Activated naive CD4-positive, alpha-beta T cell treated with anti-CD3 and anti-CD28 coated beads, Interleukin-2, amount 10 ng/mL, durations not matched to agents 7 days and 5 days (primary cell): ENCODE measurements around the gene FITM2.

Experiments used
- CTCF ChIA-PET: fragments of 350-600 bp; sonication (Branson Sonifier 250); formaldehyde crosslinking; loops from one replicate; lab custom pipeline; 2021; ENCODE audit warnings: antibody characterized with exemption; lab: Charles Lee
- DNase-seq: peaks from one replicate; pipeline ENCODE4 v3.0.0-alpha.2; 2020
- H3K27ac Mint-ChIP-seq: one replicate; pipeline ENCODE4 v1.8.0; 2021; ENCODE audit warnings: mild to moderate bottlenecking, moderate library complexity, mixed read lengths
- H3K27me3 Mint-ChIP-seq: one replicate; pipeline ENCODE4 v1.8.0; 2021; ENCODE audit warnings: mild to moderate bottlenecking, mixed read lengths
- H3K36me3 Mint-ChIP-seq: one replicate; pipeline ENCODE4 v1.8.0; 2021; ENCODE audit warnings: mixed read lengths
- H3K4me1 Mint-ChIP-seq: one replicate; pipeline ENCODE4 v1.8.0; 2021; ENCODE audit warnings: mixed read lengths
- H3K4me3 Mint-ChIP-seq: one replicate; pipeline ENCODE4 v1.8.0; 2021; ENCODE audit warnings: mild to moderate bottlenecking, moderate library complexity, mixed read lengths
- H3K9me3 Mint-ChIP-seq: one replicate; pipeline ENCODE4 v1.8.0; 2021; ENCODE audit warnings: mixed read lengths

Gene FITM2

DNA sequence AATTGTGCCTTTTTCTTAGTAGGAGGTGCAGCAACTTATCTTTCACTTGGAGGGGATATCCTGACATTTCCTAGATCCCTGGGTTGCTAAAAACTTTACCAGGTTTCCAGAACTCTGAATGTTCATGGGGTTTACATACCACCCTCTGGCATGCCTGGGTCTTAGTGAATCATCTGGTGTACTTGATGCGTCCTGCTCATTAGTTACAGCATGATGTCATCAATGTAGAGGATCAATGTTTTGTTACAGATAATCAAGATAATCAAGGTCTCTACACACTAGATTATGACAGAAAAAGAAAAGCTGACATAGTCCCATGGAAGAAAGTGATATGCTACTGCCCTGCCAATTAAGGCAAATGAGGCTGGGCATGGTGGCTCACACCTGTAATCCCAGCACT is 27.0 kb downstream of the FITM2 start:
- H3K9me3 Mint-ChIP-seq: peaks cover 3% of the 10 kb centered on the region
- H3K27ac Mint-ChIP-seq: no peak overlapping the region
- H3K36me3 Mint-ChIP-seq: no peaks in the 10 kb centered on the region
- CTCF ChIA-PET: interaction anchor here (1.0 kb wide), 1 partner anchor 66 kb away, joined by 4 read pairs; no protein-coding TSS in a partner anchor
- no peaks in the 10 kb centered on the region for H3K4me1 Mint-ChIP-seq
- no peaks in the 10 kb centered on the region for H3K27me3 Mint-ChIP-seq
- no peak for DNase-seq
- no peak overlapping the region for H3K4me3 Mint-ChIP-seq

DNA sequence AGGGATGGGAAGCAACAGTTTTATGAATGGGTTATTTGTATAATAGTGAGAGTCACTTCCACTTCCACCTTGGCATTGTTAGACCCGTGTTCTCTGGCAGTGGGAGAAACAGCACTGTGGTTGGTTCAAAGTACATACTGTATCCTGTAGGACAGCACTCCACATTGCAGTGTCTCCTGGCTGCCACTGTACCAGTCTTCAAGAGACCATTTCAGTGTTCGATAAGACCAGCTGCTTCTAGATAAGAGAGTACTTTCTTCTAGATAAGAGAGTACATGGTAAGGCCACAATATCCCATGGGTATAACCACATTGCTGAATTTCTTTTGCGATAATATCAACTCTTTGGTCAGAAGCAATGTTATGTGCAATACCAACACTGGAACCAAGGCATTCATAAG is 28.8 kb downstream of the FITM2 start:
- Mint-ChIP-seq H3K9me3 (no peaks in the 10 kb centered on the region), H3K36me3 (no peaks in the 10 kb centered on the region), H3K27ac (no peak overlapping the region), H3K27me3 (no peaks in the 10 kb centered on the region), H3K4me1 (no peaks in the 10 kb centered on the region), H3K4me3 (no peak overlapping the region)
- no peak for DNase-seq
- CTCF ChIA-PET: interaction anchor here (1.6 kb wide), 1 partner anchor 67 kb away, joined by 5 read pairs; no protein-coding TSS in a partner anchor

DNA sequence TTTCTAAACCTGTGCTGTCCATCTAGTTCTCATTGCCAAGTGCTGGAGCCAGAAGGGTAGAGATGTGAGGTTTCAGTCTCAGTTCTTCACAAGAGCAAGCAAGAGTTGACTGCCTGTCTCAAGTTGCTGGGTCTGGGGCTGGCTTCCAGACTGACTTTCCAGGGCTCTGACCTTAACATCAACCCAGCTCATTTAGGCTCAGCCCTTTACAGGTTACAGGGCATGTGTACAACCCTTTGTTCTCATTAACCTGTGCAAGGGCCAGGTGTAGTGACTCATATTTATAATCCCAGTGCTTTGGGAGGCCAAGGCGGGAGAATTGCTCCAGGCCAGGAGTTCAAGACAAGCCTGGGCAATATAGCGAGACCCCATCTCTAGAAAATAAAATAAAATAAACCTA is 30.6 kb downstream of the FITM2 start:
- Mint-ChIP-seq H3K27ac (no peak overlapping the region), H3K9me3 (no peaks in the 10 kb centered on the region), H3K36me3 (no peaks in the 10 kb centered on the region), H3K27me3 (no peaks in the 10 kb centered on the region), H3K4me1 (no peaks in the 10 kb centered on the region), H3K4me3 (no peak overlapping the region)
- CTCF ChIA-PET: no interaction called here
- no peak for DNase-seq

DNA sequence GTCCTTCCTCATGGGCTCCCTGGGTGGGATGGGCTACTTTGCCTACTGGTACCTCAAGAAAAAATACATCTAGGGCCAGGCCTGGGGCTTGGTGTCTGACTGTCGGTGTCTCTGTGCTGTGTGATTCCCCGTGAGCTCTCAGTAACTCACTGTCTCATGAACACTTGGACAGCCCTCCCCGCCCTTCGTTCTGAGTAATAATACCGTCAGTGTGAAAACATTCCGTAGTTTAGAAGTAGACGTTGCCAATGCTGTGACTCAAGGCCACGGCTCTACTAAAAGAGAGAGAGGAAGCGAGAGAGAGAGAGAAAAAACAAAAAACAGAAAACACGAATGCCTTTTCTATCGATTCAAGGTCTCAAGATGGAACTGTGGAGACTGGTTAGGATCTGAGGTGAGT is 31.8 kb downstream of the FITM2 start:
- no peaks in the 10 kb centered on the region for H3K4me1 Mint-ChIP-seq
- H3K27me3 Mint-ChIP-seq: no peaks in the 10 kb centered on the region
- no peak for DNase-seq
- CTCF ChIA-PET: no interaction called here
- H3K9me3 Mint-ChIP-seq: no peaks in the 10 kb centered on the region
- H3K27ac Mint-ChIP-seq: no peak overlapping the region
- H3K4me3 Mint-ChIP-seq: no peak overlapping the region
- no peaks in the 10 kb centered on the region for H3K36me3 Mint-ChIP-seq

DNA sequence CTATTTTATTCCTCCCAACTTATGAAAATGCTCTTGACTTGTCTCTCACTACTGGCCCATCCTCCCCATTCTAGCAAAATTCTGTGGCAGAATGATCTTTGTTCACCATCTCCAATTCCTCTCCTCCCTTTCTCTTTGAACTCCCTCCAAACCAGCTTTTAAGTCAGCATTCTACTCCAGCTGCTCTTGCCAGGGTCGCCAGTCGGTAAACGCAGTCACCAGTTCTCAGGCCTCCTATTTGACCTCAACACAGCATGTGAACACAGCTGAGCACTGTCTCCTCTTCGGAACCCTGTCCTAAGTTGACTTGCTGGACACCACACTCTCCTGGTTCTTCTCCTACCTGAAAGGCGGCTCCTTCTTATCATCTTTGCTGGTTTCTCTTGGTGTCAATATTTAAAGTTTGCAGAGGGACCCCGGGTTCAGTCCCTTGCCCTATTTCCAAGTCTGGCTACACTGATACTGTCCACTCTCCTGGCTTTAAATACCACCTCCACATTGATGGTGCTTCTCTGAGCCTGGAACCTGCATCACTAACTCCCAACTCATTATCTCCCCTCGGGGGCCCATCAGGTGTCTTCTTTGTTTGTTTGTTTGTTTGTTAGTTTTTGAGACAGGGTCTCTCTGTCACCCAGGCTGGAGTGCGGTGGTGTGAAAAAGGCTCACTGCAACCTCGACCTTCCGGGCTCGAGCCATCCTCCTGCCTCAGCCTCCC is 36.5 kb downstream of the FITM2 start:
- DNase-seq: no peak
- no peaks in the 10 kb centered on the region for H3K9me3 Mint-ChIP-seq
- CTCF ChIA-PET: interaction anchor here (0.5 to 1.7 kb wide), 2 partner anchors 11 to 583 kb away, joined by 3 to 4 read pairs; no protein-coding TSS in a partner anchor
- no peaks in the 10 kb centered on the region for H3K36me3 Mint-ChIP-seq
- H3K27ac Mint-ChIP-seq: no peak overlapping the region
- no peaks in the 10 kb centered on the region for H3K4me1 Mint-ChIP-seq
- no peak overlapping the region for H3K4me3 Mint-ChIP-seq
- H3K27me3 Mint-ChIP-seq: no peaks in the 10 kb centered on the region

DNA sequence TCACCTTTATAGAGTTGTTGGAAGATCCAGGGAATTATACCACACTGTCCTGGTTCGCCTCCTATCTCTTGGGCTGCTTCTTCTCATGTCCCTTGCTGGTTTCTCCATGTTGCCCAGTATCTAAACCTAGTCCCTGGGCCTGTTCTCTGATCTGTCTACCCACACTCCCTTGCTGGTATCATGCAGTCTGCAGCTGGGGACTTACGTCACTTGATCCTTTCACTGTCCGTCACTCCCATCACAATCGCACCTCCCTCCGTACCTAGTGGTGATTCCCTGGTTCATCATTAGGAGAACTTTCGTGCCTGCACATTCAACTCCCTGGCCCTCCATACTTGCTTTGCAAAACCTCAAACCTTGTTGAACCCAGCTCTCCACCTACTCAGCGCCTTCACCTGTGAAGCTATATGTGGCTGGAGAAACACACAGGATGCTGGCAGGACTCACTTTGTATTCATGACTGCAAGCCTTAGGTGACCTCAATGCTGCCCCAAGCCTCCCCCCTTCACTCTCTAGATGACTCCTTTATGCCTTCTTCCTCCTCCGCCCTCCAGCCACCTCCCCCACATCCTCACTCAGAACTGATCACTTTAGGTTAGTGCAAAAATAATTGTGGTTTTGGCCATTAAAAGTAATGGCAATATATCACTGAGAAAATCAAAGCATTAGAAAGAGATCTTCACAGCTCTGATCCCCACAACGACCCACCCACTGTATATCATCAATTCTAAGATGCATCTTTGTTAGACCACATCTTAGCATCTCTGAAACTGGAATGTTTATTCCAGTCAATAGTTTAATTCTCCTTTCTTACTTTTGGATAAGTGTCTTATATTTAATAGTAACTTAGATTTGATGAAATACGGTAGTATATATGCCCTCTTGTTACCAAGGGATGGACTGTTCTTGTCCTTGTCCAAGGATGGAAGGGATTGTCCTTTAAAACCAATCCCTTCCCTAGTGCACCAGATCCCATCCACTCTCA is 37.5 kb downstream of the FITM2 start:
- no peaks in the 10 kb centered on the region for H3K36me3 Mint-ChIP-seq
- H3K27ac Mint-ChIP-seq: no peak overlapping the region
- DNase-seq: no peak
- no peak overlapping the region for H3K4me3 Mint-ChIP-seq
- no peaks in the 10 kb centered on the region for H3K27me3 Mint-ChIP-seq
- no peaks in the 10 kb centered on the region for H3K4me1 Mint-ChIP-seq
- H3K9me3 Mint-ChIP-seq: no peaks in the 10 kb centered on the region
- CTCF ChIA-PET: interaction anchor here (0.5 to 1.5 kb wide), 5 partner anchors 11 to 582 kb away, joined by 3 to 6 read pairs (median 3); partner anchors contain the start of gene FITM2

DNA sequence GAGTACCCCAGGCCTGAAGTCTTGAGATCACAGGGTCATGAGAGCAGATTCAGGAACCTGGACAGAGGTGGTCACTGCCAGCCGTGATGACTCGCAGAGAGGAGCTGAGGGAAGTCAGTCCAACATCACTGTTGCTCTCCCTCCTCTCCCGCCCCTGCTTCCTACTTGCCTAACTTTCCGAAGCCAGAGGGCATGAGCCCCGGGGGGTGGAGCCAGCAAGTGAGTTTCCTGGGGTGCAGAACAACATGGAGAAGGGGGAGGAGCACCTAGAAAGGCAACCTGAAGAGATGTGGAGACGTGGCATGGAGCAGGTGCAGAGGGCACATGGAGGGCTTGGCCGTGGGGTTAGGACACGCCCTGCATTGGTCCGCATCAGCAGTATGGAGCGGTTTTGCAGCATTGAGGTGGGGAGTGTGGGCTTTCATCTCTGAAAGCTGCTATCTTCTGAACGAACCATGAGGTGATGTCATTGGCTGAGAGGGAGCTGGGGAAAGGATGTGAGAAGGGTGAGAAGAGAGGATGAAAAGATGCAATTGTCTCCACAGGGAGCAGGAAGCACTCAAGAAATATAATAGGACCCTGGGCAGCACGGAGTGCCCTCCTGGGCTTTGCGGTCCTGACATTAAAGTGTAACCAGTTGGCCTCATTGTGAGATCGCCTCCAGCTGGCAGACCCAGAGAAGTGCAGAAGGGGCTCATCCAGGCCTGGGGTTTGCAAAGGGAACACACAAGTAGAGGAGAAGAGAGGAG is 38.9 kb downstream of the FITM2 start:
- Mint-ChIP-seq H3K4me3 (no peak overlapping the region), H3K36me3 (no peaks in the 10 kb centered on the region), H3K27me3 (no peaks in the 10 kb centered on the region), H3K9me3 (no peaks in the 10 kb centered on the region), H3K27ac (no peak overlapping the region), H3K4me1 (no peaks in the 10 kb centered on the region)
- peak; percentile 29 for DNase-seq
- CTCF ChIA-PET: interaction anchor here (1.2 to 1.5 kb wide), 3 partner anchors 9 to 53 kb away, joined by 3 to 6 read pairs (median 5); partner anchors contain the start of gene FITM2

DNA sequence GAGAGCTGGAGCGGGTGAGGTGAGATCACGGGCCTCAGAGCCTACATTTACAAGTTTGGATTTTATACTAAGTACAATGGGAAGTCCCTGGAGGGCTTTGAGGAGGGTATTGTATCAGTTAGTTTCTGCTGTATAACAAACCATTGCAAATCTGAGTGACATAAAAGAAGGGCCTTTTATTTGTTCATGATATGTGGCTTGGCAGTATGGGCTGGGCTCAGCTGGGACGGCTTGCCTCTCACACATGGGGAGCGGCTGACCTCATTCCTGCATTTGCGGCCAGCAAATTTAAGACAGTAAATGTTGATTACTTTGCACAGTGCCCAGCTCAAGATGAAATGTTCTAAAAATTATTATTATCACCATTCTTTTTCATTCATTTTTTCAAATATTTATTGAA is 42.2 kb downstream of the FITM2 start:
- Mint-ChIP-seq H3K36me3 (no peaks in the 10 kb centered on the region), H3K27ac (no peak overlapping the region), H3K4me3 (no peak overlapping the region), H3K4me1 (no peaks in the 10 kb centered on the region), H3K27me3 (no peaks in the 10 kb centered on the region), H3K9me3 (no peaks in the 10 kb centered on the region)
- CTCF ChIA-PET: no interaction called here
- DNase-seq: no peak

DNA sequence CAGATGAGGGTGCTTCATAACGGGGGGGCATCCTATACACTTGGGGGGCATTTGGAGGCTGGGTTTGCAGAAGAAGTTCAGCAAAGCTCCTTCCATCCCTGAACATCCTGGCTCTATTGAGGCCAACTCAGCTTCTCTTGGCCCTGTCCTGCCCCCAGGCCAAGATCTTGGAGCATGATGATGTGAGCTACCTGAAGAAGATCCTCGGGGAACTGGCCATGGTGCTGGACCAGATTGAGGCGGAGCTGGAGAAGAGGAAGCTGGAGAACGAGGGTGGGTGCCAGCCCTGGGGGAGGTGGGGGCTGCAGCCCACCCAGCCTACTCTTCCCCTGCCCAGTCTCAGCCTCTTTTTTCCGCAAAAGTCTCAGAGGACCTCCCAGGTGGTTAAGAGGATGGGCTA is 46.7 kb downstream of the FITM2 start:
- Mint-ChIP-seq H3K27ac (no peak overlapping the region), H3K36me3 (no peaks in the 10 kb centered on the region), H3K27me3 (no peaks in the 10 kb centered on the region), H3K9me3 (no peaks in the 10 kb centered on the region), H3K4me1 (no peaks in the 10 kb centered on the region), H3K4me3 (no peak overlapping the region)
- peak; percentile 26 for DNase-seq
- CTCF ChIA-PET: interaction anchor here (1.2 to 1.3 kb wide), 2 partner anchors 8 to 47 kb away, joined by 3 read pairs; partner anchors contain the start of gene FITM2

DNA sequence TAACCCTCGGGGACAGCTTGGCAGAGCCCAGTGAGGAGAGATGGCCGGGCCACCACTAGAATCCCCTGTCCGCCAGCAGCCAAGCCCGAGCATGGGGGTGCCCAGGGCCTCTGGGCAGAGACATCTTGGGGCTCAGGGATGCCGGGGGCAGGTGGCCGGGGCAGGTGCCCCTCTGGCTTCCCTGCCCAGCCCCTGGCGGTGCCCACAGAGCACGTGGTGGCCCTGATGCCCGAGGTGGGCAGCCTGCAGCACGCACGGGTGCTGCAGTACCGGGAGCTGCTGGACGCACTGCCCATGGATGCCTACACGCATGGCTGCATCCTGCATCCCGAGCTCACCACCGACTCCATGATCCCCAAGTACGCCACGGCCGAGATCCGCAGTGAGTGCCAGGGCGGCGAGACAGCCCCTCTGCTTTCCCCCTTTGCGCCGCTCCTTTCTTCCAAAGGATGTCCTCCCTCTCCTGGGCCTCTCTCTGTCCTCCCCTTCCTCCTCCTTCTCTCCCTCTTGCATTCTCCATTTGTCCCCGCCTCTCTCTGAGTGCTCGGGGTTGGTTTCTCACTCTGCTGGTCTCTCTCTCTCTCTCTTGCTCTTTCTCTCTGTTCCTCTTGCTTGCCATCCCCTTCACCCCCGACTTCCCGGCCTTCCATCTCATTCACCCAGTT is 52.6 kb downstream of the FITM2 start:
- CTCF ChIA-PET: no interaction called here
- no peaks in the 10 kb centered on the region for H3K36me3 Mint-ChIP-seq
- no peak for DNase-seq

DNA sequence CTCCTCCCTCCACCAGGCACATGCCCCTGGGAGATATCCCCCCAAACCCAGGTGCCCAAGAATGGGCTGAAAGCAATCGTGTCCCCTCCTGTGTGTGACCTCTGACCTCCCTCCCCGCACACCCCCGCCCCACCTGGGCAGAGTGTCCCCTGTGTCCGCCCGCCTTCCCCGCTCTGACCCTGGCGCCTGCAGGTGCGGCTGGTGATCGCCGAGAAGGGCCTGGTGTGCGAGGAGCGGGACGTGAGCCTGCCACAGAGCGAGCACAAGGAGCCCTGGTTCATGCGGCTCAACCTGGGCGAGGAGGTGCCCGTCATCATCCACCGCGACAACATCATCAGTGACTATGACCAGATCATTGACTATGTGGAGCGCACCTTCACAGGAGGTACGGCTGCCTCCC is 54.0 kb downstream of the FITM2 start:
- CTCF ChIA-PET: interaction anchor here (0.5 kb wide), 1 partner anchor 446 kb away, joined by 3 read pairs; no protein-coding TSS in a partner anchor
- no peak overlapping the region for H3K27ac Mint-ChIP-seq
- DNase-seq: no peak
- H3K36me3 Mint-ChIP-seq: no peaks in the 10 kb centered on the region
- no peaks in the 10 kb centered on the region for H3K4me1 Mint-ChIP-seq
- H3K27me3 Mint-ChIP-seq: no peaks in the 10 kb centered on the region
- no peak overlapping the region for H3K4me3 Mint-ChIP-seq
- no peaks in the 10 kb centered on the region for H3K9me3 Mint-ChIP-seq

More for the DNA sequence above, 52.6 kb downstream of the FITM2 start:
- no peaks in the 10 kb centered on the region for H3K9me3 Mint-ChIP-seq
- H3K27ac Mint-ChIP-seq: no peak overlapping the region
- H3K27me3 Mint-ChIP-seq: no peaks in the 10 kb centered on the region
- no peaks in the 10 kb centered on the region for H3K4me1 Mint-ChIP-seq
- H3K4me3 Mint-ChIP-seq: no peak overlapping the region

DNA sequence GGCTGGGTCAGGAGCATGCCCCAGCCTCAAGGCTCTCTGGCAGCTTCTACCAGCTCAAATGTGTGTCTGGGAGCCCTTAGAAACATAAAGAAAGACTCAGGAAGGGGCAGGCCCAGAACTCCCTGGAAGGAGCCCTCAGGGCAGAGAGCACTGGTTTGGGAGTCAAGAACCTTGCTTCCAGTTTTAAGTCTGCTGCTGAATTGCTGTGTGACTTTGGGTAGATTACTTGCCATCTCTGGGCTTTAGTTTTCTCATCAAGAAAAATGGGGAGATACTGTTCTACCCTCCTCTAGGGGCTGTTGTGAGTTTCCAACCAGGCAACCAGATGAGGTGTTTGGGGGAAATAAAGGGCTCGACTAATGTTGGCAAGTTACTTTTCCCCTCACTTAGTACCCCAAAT is 55.1 kb downstream of the FITM2 start:
- H3K27ac Mint-ChIP-seq: no peak overlapping the region
- no peaks in the 10 kb centered on the region for H3K4me1 Mint-ChIP-seq
- H3K9me3 Mint-ChIP-seq: no peaks in the 10 kb centered on the region
- CTCF ChIA-PET: interaction anchor here (1.1 kb wide), 1 partner anchor 9 kb away, joined by 3 read pairs; no protein-coding TSS in a partner anchor
- no peak overlapping the region for H3K4me3 Mint-ChIP-seq
- H3K27me3 Mint-ChIP-seq: peaks cover 4% of the 10 kb centered on the region
- H3K36me3 Mint-ChIP-seq: no peaks in the 10 kb centered on the region
- DNase-seq: no peak

DNA sequence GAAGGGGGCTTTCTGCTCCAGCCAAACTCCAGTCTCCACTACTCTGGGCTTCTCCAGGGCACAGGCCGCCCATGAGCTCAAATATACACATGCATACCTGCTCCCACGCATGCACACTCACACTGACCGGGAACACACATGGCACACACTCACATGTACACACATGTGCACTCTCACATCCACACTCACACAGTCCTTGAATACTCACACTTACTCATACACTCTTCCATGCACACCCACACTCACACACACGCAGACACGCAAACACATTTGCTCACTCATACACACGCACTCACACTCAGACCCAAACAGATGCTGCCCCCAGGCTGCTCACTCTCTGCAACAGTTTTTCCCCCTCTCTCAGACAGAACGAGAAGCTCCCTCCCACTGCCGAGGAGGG is 56.9 kb downstream of the FITM2 start:
- Mint-ChIP-seq H3K27ac (no peak overlapping the region), H3K9me3 (no peaks in the 10 kb centered on the region), H3K4me1 (no peaks in the 10 kb centered on the region), H3K27me3 (peaks cover 4% of the 10 kb centered on the region), H3K36me3 (no peaks in the 10 kb centered on the region), H3K4me3 (no peak overlapping the region)
- CTCF ChIA-PET: interaction anchor here (0.7 kb wide), 1 partner anchor 37 kb away, joined by 3 read pairs; no protein-coding TSS in a partner anchor
- DNase-seq: no peak
